HPDE6-E6E7 (cell line): ENCODE results near the gene RYR2.

Experiments used
- DNase-seq: peaks from one replicate; pipeline ENCODE4 v3.0.0; 2011; ENCODE audit warnings: missing footprints; ENCODE audit errors: extremely low spot score

The RYR2 gene

DNA sequence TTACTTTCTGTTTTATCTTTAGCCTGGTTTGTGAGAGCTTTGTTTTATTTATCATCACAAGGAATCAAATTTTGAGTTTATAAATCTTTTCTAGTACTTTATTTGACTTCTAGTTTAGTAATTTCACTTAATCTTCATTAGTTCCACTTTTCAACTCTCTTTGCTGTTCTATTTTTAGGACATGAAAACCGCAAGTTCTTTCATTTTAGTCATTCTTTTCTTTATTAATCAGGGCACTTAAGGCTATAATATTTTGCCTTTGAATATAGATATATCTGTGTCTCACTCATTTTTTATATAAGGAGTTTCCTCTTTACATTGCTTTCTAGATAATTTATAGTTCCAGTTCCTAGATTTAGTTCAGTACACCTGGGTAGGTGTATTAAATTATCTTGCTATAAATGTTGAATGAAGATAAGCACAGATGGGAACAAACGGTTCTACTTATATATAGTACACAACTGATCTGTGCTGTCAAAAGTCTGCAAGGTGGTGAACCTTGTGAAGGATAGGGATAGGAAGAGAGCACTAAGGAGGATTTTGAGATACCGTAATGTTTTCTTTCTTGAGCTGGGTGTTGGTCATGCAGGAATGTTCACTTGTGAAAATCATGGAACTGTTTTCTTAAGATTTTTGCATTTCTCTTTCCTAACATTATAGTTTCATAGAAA lies 402.3 kb downstream of the RYR2 start:
- DNase-seq, result no peak

DNA sequence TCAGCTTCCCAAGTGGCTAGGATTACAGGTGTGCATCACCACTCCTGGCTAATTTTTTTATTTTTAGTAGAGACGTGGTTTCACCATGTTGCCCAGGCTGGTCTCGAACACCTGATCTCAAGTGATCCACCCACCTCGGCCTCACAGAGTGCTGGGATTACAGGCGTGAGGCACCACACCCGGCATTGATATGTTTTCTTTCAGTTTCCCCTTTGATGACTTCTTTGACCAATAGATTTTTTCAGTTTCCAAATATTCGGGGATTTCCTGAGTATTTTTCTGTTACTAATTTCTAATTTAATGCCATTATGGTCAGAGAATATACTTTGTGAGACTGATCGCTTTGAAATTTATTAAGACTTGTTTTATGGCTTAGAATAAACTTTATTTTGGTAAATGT lies 406.1 kb downstream of the RYR2 start:
- no peak for DNase-seq

DNA sequence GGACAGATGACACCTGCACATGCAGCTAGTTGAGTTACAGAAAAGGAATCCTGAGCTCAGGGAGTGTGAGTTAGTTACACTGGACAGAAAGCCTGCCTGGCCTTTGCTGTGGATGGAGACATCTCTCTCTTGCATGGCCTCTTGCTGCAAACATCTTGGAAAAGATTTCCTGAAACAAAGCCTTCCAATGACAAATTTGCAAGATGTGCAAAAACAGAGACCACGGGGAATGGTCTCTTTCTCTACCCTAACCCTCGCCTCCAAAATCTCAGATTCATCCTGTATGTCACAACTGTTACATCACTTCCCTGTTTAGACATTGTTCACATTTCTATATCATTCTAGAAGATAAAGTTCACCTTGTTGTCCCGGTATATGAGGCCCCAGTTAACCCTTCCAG lies 415.6 kb downstream of the RYR2 start:
- no peak for DNase-seq

DNA sequence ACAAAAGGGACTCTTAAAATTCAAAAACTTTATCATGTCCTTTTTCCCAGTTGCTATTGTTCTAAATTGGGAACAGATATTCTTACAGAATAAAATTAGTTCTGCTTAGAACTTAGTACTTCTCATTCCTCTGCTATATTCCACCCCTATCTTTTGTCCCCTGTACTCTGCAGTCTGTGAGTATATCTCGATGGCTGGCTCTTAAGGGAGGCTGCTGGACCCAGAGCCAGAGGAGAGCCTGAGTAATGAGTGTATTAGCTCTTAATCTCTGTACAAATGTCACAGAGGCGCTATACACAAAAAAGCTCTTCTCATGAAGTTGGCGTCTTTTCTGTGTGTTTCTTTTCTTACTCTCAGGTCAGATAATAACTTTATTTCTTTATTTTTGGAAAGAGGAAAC lies 425.3 kb downstream of the RYR2 start:
- DNase-seq, result no peak

DNA sequence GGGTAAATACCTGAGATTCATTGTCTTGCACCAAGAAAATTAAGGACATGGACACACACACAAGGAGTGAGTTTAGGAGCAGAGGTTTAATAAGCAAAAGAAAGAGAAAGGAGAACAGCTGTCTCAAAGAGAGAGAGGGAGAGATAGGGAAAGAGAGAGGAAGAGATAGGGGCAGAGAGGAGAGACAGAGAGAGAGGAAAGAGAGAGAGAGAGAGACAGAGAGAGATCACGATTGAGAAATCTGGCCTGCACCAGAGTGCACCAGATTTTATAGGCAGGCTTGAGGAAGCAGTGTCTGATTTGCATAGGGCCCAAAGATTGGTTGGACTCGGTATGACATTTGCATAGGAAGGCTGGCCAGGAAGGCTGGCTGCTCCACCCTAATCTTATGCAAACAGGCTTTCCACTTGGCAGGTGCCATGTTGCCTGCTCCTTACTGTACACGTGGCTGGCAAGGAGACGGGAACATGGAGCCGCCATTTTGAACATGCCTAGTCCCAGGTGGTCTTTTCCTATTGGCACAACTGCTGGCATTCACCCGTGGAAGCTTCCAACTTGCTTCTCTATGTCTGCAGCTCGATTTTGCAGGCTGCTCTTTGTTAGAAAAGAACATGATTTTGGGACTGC lies 428.8 kb downstream of the RYR2 start:
- DNase-seq, result no peak

DNA sequence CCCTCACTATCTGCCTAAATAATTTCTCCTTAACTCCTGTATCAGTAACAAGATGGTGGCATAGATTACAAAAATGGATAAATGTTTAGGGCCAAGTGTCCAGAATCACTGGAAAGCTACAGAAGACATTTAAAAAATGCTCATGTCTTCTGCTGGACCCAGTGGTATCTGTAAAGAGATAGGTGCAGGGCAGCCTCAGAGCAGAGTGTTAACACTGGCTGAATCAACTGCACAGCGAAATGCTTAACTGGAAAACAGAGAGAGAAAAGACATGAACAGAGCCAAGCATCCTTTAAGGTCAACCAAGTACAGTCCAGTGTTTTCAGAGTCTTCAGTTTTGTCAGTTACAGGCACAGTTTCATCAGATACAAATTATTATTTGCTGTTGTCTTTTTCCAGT lies 429.4 kb downstream of the RYR2 start:
- no peak for DNase-seq

DNA sequence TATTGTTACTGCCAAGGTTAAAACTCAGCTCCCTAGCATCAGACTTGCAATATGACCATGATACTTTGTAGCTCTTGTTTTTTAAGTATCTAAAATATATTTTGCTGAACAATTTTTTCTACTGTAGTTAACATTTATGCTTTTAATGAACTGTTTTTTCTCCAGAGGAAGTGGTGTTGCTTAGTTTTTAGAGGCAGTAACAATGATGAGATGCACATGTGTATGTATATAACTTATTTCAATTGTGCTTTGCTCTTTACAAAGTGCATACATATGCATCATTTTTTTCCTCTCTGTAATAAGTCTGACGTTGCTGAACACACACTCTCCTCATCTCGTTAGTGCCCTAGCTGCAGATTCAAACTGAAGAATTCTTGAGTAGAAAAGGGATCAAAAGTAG lies 430.0 kb downstream of the RYR2 start:
- no peak for DNase-seq

DNA sequence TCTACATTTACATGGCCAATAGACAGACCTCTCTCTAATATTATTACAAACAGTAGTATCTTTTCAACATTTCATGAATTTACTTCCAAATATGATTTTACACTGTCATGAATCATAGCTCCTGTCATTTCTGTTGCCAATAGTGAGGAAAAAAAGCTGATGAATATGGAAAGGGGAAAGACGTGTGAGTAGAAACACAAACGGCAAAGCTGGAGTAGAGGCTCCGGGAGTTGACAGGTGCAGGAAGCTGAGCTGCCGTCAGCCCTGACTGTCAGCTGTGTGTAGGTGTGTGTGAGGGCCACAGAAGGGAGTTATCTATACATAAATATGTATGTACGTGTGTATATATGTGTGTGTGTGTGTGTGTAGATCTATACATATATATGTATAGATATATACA lies 431.9 kb downstream of the RYR2 start:
- DNase-seq, result no peak

DNA sequence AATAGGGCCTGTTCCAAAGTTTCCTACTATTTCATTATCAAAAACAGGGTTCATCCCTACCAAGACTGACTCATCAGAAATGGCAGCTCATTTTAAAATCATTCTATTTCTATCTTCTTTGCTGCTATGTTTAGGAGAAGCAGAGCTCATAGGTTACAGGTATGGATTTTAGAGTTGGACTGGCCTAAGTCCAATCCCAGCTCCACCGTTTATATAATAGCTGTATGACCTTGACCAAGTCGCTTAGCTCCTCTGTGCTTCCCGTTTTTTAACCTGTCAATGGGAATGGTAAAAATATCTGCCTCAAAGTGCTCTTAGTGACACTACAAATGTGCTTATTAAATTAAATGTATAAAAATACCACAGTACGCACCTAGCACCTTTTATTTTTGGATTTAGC lies 436.1 kb downstream of the RYR2 start:
- DNase-seq, result no peak

DNA sequence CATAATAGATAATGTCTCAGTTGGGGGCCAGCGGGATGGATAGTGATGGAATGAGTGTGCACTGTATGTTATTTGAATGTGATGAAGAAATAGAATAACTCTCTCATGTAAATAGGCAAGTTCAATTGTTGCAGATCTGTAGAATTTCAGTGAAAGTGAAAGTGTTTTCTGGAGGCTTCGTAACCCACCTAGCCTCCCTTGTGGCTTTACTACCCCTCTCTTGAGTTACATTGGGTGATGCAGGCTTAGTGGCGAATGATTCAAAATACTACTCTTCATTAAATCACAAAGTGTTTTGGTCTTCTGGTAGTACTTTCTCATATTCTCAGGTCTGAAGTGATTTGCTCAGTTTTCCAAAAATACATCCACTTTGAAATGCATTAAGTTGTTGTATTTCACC lies 436.9 kb downstream of the RYR2 start:
- DNase-seq, result no peak

DNA sequence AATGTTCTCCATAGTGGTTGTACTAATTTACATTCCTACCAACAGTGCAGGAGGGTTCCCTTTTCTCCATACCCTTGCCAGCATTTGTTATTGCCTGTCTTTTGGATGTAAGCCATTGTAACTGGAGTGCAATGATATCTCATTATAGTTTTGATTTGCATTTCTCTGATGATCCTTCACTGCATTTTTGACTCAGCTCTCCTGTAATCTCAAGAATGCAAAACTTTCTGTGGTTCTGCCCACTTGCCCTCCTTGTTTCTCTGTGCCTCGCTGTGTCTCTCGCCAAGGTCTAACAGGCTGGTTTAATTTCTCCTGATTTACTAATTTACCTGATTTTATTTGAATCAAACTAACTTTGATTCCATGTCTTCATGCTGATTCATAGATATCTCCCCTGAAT lies 440.8 kb downstream of the RYR2 start:
- no peak for DNase-seq

DNA sequence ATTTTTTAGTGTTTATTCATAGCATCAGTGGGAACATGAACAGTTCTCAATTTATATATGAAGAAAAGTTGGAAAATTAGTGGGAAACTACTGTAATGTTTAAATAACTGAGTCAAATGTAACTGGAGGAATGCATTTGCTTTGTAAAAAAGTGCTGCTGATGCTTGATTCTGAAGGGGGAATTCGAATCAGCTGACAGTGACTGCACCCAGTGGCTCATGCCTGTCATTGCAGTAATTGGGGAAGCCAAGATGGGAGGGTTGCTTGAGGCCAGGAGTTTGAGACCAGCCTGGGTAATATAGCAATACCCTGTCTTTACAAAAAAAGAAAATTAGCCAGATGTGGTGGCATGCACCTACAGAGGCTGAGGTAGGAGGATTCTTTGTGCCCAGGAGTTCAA lies 450.4 kb downstream of the RYR2 start:
- DNase-seq, result no peak

DNA sequence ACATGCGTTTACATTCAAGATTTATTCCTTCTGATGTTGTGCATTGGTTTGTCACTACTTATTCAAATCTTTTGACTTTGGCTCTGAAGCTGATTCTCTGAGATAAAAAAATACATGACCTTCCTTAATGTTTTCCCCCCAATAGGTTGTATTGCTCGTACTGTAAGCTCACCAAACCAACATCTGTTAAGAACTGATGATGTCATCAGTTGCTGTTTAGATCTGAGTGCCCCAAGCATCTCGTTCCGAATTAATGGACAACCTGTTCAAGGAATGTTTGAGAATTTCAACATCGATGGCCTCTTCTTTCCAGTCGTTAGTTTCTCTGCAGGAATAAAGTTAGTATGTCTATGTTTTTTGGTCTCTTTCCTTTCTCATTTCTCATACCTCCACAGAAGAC lies 458.6 kb downstream of the RYR2 start:
- DNase-seq, result no peak

DNA sequence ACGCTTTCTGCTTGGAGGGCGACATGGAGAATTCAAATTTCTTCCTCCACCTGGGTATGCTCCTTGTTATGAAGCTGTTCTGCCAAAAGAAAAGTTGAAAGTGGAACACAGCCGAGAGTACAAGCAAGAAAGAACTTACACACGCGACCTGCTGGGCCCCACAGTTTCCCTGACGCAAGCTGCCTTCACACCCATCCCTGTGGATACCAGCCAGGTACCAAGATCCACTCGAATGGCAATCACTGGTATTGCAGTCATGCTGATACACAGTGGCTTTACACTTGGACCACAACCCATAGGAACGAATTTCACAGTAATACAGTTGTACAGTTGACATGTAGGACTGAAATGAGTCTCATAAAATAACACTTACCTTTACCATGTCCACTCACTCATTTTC lies 461.3 kb downstream of the RYR2 start:
- no peak for DNase-seq

DNA sequence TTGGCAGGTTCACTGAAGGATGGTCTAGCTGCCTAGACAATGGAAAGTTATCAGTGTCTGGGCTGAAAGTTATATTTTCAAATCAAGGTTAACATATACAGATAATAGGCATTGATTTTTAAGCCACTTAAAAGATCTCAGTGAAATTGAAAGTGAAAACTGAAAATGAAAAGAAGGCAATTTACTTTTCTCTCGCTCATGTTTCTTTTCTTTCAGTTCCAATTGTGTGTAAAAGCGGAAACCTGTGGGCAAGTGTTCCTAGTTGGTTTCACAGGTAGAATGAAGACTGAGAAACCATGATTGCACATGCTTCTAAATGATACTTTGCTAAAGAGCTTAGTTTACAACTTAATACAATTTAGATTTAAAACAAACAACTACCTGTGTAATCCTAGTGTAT lies 465.0 kb downstream of the RYR2 start:
- no peak for DNase-seq

DNA sequence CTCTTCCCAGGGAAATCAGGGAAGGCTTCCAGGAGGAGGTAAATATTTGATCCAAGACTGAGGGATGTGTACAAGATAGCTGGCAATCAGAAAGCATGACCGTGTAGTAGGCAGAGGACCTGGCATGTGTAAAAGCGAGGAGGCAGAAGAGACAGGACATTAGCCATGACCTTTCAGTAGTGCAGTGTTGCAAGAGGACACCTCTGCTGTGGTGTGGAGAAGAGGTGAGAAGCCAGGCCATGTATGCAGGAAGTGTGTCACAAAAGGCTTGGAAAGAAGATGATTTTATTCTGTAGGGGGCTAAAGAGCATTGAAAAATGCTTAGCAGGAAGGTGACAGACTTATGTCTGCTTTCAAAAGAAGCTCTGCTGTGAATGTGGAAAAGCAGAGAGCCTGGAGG lies 467.8 kb downstream of the RYR2 start:
- no peak for DNase-seq

DNA sequence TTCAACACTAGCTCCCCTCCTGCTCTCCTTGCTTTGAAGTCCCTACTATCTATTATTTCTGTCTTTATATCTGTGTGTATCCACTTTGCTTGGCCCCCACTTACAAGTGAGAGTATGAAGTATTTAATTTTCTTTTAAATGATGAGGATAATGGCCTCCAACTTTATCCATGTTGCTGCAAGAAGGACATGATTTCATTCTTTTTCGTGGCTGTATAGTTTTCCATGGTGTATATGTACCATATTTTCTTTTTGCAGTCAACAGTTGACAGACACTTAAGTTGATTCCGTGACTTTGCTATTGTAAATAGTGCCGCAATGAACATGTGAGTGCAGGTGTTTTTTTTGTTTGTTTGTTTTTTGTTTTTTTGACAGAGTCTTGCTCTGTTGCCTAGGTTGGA lies 483.1 kb downstream of the RYR2 start:
- DNase-seq, result no peak

DNA sequence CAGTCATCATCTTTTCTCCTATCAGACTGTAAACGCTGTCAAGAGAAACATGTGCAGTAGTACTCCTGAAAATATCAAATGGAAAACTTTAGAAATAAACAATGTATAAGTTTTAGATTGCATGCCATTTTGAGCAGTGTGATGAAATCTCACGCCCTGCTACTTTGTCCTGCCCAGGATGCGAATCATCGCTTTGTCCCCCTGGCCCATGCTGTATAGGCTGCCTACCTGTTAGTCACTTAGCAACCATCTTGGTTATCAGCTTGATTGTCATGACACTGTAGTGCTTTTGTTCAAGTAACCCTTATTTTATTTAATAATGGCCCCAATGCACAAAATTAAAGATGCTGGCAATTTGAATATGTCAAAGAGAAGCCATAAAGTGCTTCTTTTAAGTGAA lies 485.8 kb downstream of the RYR2 start:
- DNase-seq, result no peak

DNA sequence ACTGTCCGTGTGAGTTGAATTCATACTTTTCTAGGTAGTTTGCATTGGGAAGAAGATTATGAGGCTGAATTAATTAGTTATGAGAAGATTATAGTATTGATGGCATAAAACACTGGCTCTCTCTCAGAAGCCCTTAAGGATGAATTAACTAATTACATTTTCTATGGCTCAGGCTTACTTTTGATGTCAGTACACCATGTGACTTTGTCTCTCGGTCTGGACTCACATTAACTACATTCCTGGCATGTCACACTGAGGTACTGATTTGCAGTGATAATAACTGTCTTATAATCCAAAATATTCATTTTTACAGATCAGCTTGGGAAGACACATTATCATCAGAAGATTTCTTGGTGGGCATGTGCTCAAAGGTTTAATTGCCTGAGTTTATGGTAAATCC lies 486.6 kb downstream of the RYR2 start:
- no peak for DNase-seq

DNA sequence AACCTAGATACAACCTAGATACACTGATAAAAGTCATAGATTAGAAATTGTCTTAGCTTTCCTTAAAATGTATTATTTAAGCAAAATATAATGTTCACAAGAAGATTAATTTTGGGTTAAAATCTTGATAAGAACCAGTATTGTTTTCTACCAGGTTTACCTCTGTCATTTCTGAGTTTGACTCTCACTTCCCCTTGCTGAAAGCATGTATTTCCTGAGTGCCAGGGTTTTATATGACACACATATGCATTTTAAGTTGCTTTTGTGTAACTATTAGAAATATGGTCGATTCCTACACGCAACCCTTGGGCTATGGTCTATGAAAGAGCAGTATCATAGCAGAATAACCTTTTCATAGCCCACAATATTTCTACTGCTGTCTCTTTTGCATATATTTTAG lies 497.1 kb downstream of the RYR2 start:
- no peak for DNase-seq

DNA sequence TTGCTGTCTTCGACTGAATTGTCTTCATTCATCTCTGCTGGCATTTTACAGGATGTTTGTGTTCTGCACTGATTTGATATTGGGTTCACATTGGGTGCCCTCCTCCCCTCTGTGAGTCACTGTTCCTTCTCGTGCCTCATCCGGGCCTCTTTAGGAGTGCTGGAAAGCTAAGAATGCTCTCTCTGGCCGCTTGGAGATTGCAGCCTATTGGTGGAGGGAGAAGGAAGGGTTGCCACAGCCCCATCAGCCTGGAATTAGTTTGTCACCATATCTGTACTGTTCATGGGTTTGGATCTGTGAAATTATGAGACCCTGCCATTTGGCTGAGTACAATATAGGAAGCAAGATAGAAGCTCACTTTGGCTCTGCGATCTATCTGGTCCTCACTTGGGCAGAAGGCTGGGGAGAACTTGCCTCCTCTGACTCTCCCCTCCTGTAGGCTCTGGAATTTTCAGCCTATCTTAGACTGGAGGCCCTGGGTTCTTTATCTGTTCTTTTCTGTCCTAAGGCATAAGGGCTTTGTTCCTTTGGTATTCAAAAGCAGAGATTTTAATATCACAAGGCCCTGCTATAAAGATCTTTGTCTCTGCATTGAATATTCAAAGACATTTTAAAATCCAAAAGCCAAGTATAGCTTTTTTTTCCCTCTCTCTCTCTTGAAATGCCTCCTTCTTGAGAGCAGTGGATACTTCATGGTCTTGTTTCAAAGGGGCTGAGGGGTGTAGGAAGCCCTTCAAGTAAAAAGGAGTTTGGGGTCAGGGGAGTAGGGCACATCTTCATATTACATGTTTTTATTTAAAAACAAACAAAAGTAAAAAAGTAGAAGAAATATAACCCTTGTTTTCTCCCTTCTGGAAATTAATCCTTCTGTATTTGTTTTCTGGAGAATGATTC lies 500.8 kb downstream of the RYR2 start:
- no peak for DNase-seq

DNA sequence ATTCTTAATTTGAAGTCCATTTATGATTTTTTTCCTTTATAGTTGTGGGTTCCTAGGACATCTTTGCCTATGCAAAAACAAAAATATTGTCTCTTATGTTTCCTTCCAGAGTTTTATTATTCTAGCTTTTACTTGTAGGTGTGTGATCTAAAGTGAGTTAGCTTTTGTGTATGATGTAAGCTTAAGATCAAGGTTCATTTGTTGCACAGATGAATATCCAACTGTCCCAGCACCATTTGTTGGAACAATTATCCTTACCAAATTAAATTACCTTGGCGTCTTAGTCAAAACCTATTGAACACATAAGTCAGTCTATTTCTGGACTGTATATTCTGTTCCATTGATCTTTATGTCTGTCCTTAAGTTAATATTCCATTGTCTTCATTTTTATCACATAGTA lies 511.1 kb downstream of the RYR2 start:
- DNase-seq, result no peak

DNA sequence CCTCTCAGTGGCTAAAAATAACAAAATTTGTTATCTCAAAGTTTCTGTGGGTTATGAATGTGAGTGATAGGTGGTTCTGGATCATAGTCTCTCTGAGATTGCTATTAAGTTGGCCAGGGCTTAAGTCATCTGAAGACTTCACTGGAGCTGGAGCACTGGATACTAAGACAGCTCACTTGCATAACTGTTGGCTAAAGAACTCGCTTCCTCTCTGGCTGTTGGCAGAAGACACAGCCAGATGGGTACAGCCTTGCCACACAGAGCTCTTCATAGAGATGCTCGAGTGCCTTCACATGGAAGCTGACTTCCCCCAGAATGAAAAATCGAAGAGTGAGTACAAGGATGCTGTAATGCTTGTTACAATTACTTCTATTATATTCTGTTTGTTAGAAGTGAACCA lies 514.9 kb downstream of the RYR2 start:
- no peak for DNase-seq
